ENCODE data around the gene SETX. TPM values are rescaled to one million over a fixed set of nuclear protein-coding genes. Genes with fewer than 3 reads are reported as not detected.

The SETX gene
- total RNA-seq, 1 experiment from 2014 or later = 44.3 TPM

GRCh38 chr9:132235894-132236661 is 118.7 kb downstream of the SETX start:
- H3K27me3 Mint-ChIP-seq (ENCODE audit: low read depth) = peaks cover 31% of the 10 kb centered on the region

More at GRCh38 chr9:132235894-132236661, 118.7 kb downstream of the SETX start:
- Histone ChIP-seq H4K91ac (ENCODE audit: insufficient read length, low read depth, low read length) (no peak overlapping the region), H3K9ac (ENCODE audit: extremely low read depth, insufficient read length, low read length) (no peak overlapping the region), H4K20me1 (ENCODE audit: control insufficient read depth, insufficient read depth, insufficient read length) (no peaks in the 10 kb centered on the region), H3K18ac (ENCODE audit: insufficient read length, low read depth, low read length) (no peak overlapping the region), H3T11ph (ENCODE audit: low read length) (no peak overlapping the region), H3K79me1 (ENCODE audit: insufficient read depth, low read depth, low read length, poor library complexity, severe bottlenecking) (no peaks in the 10 kb centered on the region), H4K5ac (ENCODE audit: insufficient read length, low read depth, low read length) (no peak overlapping the region), H3K4me2 (ENCODE audit: insufficient read depth, insufficient read length, low read length) (no peak overlapping the region), H2BK12ac (ENCODE audit: insufficient read length, low read depth, low read length) (no peak overlapping the region), H3K4ac (ENCODE audit: low read depth, low read length) (no peak overlapping the region), H2BK5ac (ENCODE audit: insufficient read length, low read length) (no peak overlapping the region), H3K23ac (ENCODE audit: insufficient read length, low read depth, low read length) (no peak overlapping the region), H3K27ac (ENCODE audit: insufficient read length, low read depth, low read length) (no peak overlapping the region), H2BK15ac (ENCODE audit: low read depth, low read length) (no peak overlapping the region), H3K9me3 (ENCODE audit: control insufficient read depth, low read depth, low read length) (no peaks in the 10 kb centered on the region), H3K27me3 (ENCODE audit: insufficient read depth, low read length) (no peaks in the 10 kb centered on the region; the same call in 1 of the 2 replicates), H3K14ac (ENCODE audit: insufficient read depth, low read length) (no peak overlapping the region), H3K79me2 (ENCODE audit: insufficient read depth, low read length) (no peaks in the 10 kb centered on the region), H2AFZ (ENCODE audit: low read length) (no peak overlapping the region), H2BK20ac (ENCODE audit: low read depth, low read length, poor library complexity, severe bottlenecking) (no peak overlapping the region), H3K4me1 (ENCODE audit: insufficient read depth, low read length) (no peaks in the 10 kb centered on the region), H2BK120ac (ENCODE audit: low read depth, low read length, poor library complexity, severe bottlenecking) (no peak overlapping the region), H2AK5ac (ENCODE audit: insufficient read length, low read length) (no peak overlapping the region), H4K8ac (replicated peaks; ENCODE audit: insufficient read length, low read depth, low read length) (no peak overlapping the region), H3K56ac (ENCODE audit: insufficient read length, low read depth, low read length) (no peak overlapping the region), H3K23me2 (ENCODE audit: insufficient read length, low read depth, low read length, poor library complexity, severe bottlenecking) (peaks cover 4% of the 10 kb centered on the region)
- peaks cover 0 to 17% of the 10 kb centered on the region in 2 experiments; a peak in 2 of 4 replicates for H3K4me1 Mint-ChIP-seq
- DNase-seq = peak; percentile 92
- no peaks in the 10 kb centered on the region for H3K9me3 Mint-ChIP-seq
- peak; percentile 98 for TF ChIP-seq CTCF (conservative IDR thresholded peaks at IDR 0.05)
- H3K4me3 Mint-ChIP-seq = no peak overlapping the region
- no peak overlapping the region; a peak in 1 of 7 replicates for H3K27ac Mint-ChIP-seq
- WGBS (ENCODE audit: extremely low coverage, insufficient read length, low lambda C conversion rate) = no CpG with 5 or more reads among the region's 19 CpGs
- no peaks in the 10 kb centered on the region for H3K36me3 Mint-ChIP-seq (ENCODE audit: insufficient read depth in 1 of 3, low read depth in 3 of 3)
